ENCODE data around the gene ARPC5L.
"Not testable (repeated sequence)": the region's sequence is repeated elsewhere in the genome, so short reads cannot be mapped to it uniquely, and the experiment has no call there.

DNA sequence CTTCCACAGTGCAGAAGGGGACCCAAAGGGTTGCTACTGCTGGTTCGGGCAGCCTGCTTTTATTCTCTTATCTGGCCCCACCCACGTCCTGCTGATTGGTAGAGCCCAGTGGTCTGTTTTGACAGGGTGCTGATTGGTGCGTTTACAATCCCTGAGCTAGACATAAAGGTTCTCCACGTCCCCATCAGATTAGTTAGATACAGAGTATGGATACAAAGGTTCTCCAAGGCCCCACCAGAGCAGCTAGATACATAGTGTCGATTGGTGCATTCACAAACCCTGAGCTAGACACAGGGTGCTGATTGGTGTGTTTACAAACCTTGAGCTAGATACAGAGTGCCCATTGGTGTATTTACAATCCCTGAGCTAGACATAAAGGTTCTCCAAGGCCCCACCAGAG lies 23.8 kb upstream of the ARPC5L start:
- not testable (repeated sequence) for TF ChIP-seq RNF2 (IDR thresholded peaks at IDR 0.05; ENCODE audit: borderline replicate concordance, low read depth, low read length, missing control alignments, poor library complexity, severe bottlenecking); TEAD4 (IDR thresholded peaks at IDR 0.05; ENCODE audit: low read depth, low read length); SRF (IDR thresholded peaks at IDR 0.05; ENCODE audit: low read depth, low read length); EZH2 (IDR thresholded peaks at IDR 0.05; ENCODE audit: low read depth, low read length, severe bottlenecking); KDM1A (IDR thresholded peaks at IDR 0.05; ENCODE audit: borderline replicate concordance, low read length); SUZ12 (IDR thresholded peaks at IDR 0.05; ENCODE audit: low read length); KDM4A (IDR thresholded peaks at IDR 0.05; ENCODE audit: low read depth, low read length, severe bottlenecking); EGR1 (IDR thresholded peaks at IDR 0.05; ENCODE audit: borderline replicate concordance, low read depth, low read length)
- TF ChIP-seq, protein P1, sequence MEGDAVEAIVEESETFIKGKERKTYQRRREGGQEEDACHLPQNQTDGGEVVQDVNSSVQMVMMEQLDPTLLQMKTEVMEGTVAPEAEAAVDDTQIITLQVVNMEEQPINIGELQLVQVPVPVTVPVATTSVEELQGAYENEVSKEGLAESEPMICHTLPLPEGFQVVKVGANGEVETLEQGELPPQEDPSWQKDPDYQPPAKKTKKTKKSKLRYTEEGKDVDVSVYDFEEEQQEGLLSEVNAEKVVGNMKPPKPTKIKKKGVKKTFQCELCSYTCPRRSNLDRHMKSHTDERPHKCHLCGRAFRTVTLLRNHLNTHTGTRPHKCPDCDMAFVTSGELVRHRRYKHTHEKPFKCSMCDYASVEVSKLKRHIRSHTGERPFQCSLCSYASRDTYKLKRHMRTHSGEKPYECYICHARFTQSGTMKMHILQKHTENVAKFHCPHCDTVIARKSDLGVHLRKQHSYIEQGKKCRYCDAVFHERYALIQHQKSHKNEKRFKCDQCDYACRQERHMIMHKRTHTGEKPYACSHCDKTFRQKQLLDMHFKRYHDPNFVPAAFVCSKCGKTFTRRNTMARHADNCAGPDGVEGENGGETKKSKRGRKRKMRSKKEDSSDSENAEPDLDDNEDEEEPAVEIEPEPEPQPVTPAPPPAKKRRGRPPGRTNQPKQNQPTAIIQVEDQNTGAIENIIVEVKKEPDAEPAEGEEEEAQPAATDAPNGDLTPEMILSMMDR (IDR thresholded peaks at IDR 0.05; ENCODE audit: control extremely low read depth in 1 of 3, insufficient read depth in 1 of 3, low read depth in 1 of 3, low read length in 3 of 3), result not testable (repeated sequence)
- TF ChIP-seq, protein P2, sequence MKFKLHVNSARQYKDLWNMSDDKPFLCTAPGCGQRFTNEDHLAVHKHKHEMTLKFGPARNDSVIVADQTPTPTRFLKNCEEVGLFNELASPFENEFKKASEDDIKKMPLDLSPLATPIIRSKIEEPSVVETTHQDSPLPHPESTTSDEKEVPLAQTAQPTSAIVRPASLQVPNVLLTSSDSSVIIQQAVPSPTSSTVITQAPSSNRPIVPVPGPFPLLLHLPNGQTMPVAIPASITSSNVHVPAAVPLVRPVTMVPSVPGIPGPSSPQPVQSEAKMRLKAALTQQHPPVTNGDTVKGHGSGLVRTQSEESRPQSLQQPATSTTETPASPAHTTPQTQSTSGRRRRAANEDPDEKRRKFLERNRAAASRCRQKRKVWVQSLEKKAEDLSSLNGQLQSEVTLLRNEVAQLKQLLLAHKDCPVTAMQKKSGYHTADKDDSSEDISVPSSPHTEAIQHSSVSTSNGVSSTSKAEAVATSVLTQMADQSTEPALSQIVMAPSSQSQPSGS (IDR thresholded peaks at IDR 0.05; ENCODE audit: low read length), result not testable (repeated sequence)

Data from H1 (cell line).